HG03565 (cell line): Measurements from ENCODE around the gene PLA2G4F.

Experiments
- ATAC-seq: cut with Tn5 transposase; IDR thresholded peaks from one replicate; pipeline ENCODE4 v1.9.1; 2021; ENCODE audit warnings: mild to moderate bottlenecking, moderate library complexity; ENCODE audit not compliant: unreplicated experiment

The PLA2G4F gene

GRCh38 chr15:42133886-42134502, 22.4 kb downstream of the PLA2G4F start:
- ATAC-seq = no peak

DNA sequence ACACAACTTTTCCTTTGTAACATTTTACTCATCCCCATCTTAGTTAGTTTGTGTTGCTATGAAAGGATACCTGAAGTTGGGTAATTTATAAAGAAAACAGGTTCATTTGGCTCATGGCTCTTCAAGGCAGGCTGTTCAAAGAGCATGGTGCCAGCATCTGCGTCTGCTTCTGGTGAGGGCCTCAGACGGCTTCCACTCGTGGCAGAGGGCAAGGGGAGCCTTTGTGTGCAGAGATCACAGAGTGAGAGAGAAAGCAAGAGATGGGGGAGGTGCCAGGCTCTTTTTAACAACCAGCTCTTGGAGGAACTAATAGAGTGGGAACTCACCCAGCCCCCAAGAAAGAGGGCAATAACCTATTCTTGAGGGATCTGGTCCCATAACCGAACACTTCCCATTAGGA, 23.1 kb downstream of the PLA2G4F start:
- no peak for ATAC-seq

DNA sequence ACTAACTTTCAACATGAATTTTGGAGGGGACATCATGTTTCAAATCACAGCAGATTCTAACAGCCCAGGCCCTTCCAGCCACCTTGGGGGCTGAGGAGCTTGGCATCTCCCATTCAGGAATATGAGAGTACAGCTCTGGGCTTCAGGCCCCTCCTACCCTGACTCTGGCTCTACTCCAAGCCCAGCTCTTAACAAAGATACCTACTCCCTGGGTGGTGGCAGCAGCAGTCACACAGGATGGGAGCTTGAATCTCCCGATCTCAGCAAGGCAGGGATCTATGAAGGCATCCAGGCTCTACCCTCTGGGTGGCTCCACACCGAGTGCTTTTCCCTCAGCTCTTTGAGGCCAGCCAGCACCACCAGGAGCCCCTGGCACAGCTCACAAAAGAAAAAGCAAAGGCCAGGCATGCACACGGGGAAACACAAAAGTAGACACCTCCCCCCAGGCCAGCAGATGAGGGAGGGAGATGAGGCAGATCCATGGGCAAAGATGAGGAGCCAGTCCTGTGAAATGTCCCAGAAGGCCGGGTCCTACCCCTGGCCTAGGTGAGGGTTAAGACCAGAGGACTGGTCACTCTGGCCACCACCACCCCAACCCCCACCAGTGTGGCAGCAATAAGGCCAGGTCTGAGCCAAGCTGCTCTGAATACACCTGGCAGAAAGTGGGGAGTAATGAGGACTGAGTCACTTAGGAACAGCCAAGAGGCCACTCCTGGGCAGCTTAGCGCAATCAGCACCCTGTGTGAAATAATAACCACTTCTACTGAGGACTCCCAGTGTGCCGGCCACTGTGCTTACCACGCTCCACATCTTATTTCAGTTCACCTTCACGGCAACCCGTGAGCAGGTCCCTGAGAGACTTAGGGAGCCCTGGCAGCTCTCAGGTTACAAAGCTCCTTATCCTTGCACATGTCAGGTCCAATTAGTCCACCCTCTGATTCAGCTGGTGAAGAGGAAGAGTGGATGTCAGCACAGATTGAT, 24.3 kb downstream of the PLA2G4F start:
- ATAC-seq = no peak

DNA sequence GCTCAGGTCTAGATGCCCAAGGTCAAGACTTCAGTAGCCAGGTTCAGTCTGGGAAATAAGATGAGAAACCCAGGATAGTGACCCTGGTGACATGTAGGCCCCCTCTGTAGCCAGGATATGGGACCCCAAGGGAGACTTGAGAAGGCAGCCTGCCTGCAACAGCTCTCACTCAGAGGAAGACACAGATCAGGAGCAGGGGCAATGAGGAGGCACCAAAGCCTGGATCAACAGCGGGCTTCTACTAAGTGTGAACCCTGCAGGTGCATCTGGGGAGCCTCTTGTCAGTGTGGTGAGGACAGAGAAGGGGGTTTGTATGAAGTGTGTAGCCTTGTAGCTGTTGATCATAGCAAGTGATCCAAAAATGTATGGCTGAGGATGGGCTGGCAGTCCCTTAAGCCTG, 25.4 kb downstream of the PLA2G4F start:
- no peak for ATAC-seq

GRCh38 chr15:42130246-42130986, 26.0 kb downstream of the PLA2G4F start:
- ATAC-seq = no peak

- ATAC-seq = no peak
These were observed 27.1 kb downstream of the PLA2G4F start for GRCh38 chr15:42129364-42129763.

- no peak for ATAC-seq
These were observed 28.0 kb downstream of the PLA2G4F start for GRCh38 chr15:42128476-42128875.

GRCh38 chr15:42123546-42123945, 32.9 kb downstream of the PLA2G4F start:
- no peak for ATAC-seq

GRCh38 chr15:42121682-42122081, 34.8 kb downstream of the PLA2G4F start:
- ATAC-seq = no peak

- no peak for ATAC-seq
These were observed 35.4 kb downstream of the PLA2G4F start for GRCh38 chr15:42121021-42121420.

- ATAC-seq = no peak
These were observed 36.2 kb downstream of the PLA2G4F start for GRCh38 chr15:42120285-42120684.

GRCh38 chr15:42119446-42119760, 37.0 kb downstream of the PLA2G4F start:
- ATAC-seq = no peak

DNA sequence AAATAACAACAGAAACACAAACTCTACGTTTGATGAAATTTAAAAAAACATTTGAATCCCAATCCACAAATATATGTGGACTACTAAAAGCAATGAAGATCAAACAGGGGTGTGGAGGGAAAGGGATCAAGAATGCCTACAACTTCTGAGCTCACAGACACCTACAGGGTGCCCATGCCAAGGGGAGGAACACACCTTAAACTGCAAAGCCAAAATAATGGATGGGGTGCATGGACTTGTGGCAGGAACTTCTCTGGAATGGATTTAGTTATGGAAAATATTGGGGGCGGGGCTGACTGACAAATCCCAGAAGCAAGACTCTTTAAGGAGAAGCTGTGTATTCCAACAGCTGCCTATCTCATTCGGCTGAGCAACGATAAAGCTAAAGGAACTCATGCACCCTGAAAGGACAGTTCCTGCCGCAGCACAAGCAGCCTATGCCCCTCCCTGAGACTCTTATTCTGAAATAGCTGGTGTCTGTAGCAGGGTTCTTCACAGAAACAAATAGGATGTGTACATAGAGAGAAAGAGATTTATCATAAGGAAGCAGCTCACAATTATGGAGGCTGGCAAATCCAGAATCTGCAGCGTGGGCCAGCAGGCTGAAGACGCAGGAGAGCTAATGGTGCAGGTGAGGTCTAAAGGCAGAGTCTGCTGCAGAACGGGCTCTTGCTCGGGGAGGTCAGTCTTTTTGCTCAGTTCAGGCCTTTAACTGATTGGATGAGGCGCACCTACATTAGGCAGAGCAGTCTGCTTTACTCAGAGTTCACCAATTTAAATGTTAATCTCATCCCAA, 37.6 kb downstream of the PLA2G4F start:
- ATAC-seq = no peak

GRCh38 chr15:42111924-42112323, 44.5 kb downstream of the PLA2G4F start:
- no peak for ATAC-seq

DNA sequence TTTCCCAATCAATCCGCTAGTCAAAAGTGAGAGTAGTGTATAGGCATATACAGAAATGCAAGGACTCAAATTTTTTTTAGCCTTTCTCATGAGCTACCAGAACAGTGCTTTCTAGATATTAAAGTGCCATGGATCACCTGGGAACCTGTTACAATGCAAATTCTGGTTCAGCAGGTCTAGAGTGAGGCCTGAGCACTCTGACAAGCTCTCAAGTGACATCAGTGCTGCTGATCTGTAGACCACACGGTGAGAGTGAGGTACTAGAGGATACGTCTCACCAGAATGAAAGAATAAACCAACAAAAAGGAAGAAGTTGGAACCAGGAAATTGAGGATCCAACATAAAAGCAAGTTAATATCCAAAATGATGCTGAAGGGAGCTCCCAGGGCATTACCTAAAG, 46.1 kb downstream of the PLA2G4F start:
- no peak for ATAC-seq

DNA sequence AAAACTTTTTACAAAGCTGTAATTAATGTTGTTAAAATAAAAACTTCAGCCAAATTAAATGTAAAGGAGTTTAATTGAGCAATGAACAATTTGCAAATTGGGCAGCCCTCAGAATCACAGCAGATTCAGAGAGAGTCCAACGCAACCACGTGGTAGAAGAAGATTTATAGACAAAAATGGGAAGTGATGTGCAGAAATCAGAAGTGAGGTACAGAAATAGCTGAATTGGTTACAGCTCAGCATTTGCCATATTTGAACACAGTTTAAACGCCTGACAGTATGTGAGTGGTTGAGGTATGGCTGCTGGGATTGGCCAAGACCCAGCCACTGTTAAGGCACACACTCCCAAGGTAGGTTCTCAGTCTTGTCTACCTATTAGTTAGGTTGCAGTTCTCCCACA, 47.6 kb downstream of the PLA2G4F start:
- ATAC-seq = no peak

DNA sequence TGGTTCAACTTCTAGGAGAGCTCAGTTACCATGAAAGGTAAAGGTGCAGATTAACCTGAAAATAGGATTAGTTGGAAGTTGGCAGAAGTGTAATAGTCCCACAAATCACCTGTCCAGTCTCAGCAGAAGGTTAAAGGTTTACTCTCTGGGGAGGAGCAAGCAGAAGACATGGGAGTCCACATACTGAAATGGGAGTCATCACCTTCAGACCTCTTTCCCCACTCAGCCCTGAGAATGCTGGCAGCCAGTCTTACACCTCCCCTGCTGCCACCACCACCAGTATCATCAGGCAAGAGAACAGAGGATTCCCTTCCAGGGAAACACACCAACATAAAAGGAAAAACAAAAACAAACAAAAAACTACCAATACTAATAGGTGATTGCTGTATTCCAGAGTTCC, 48.2 kb downstream of the PLA2G4F start:
- ATAC-seq = no peak

DNA sequence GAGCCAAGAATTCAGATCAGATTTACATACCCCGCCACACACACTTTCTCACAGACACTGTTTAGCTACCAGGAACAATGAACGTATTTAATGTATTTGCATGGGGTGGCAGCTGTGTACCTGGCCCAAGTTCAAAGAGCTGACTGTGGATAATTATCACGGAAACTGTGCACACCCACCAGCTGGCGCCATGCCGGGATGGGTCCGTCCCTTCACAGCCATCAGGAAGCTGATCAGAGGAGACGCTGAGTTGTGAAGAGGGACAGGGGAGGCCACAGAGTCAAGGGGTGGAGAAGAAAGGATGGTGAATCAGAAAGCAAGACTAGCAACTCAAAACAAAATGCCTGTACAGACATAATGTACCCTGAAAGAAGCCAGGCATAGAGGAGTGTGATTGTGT, 49.0 kb downstream of the PLA2G4F start:
- no peak for ATAC-seq

GRCh38 chr15:42106288-42106687, 50.1 kb downstream of the PLA2G4F start:
- no peak for ATAC-seq

- ATAC-seq = no peak
These were observed 52.1 kb downstream of the PLA2G4F start for GRCh38 chr15:42104095-42104891.
